Liver (tissue), 9 donors: Measurements from ENCODE around the gene ARV1. TPM values are rescaled to one million over a fixed set of nuclear protein-coding genes. Genes with fewer than 3 reads are reported as not detected.
"Not testable (repeated sequence)": the region's sequence is repeated elsewhere in the genome, so short reads cannot be mapped to it uniquely, and the experiment has no call there.

ENCODE experiments used
- DNase-seq: peaks from one replicate; pipeline ENCODE4 v3.0.0-alpha.2; 2017; ENCODE audit warnings: low spot score
- H3K27ac ChIP-seq, 2 donors: one replicate each; pipeline ENCODE4 v1.7.0; 2013; ENCODE audit warnings: inconsistent platforms in 2 of 2, low read length in 2 of 2, control low read depth in 1 of 2, low read depth in 1 of 2, mild to moderate bottlenecking in 1 of 2
- H3K27me3 ChIP-seq, 4 donors: one replicate each; pipeline versions ENCODE4 v1.6.1 to v1.7.0; 2013; ENCODE audit warnings: low read length in 3 of 4, inconsistent platforms in 1 of 4, mild to moderate bottlenecking in 1 of 4, moderate library complexity in 1 of 4; ENCODE audit not compliant: control insufficient read depth in 4 of 4, insufficient read depth in 4 of 4
- H3K36me3 ChIP-seq, 4 donors: one replicate each; pipeline versions ENCODE4 v1.6.1 to v1.7.0; 2013; ENCODE audit warnings: low read length in 3 of 4, mild to moderate bottlenecking in 3 of 4, low read depth in 1 of 4, moderate library complexity in 1 of 4; ENCODE audit not compliant: control insufficient read depth in 4 of 4, insufficient read depth in 3 of 4
- H3K4me1 ChIP-seq, 4 donors: one replicate each; pipeline versions ENCODE4 v1.6.1 to v1.7.0; 2013; ENCODE audit warnings: low read length in 3 of 4, mild to moderate bottlenecking in 3 of 4, moderate library complexity in 1 of 4; ENCODE audit not compliant: control insufficient read depth in 4 of 4, insufficient read depth in 4 of 4
- H3K4me3 ChIP-seq, 3 donors: one replicate each; pipeline versions ENCODE4 v1.6.1 to v1.7.0; 2013; ENCODE audit warnings: low read length in 3 of 3, control low read depth in 1 of 3, low read depth in 1 of 3, mild to moderate bottlenecking in 1 of 3
- H3K9ac ChIP-seq, 2 donors: one replicate each; pipeline ENCODE4 v1.7.0; 2013; ENCODE audit warnings: low read length in 2 of 2, mild to moderate bottlenecking in 2 of 2, moderate library complexity in 2 of 2, control low read depth in 1 of 2, low read depth in 1 of 2
- H3K9me3 ChIP-seq, 4 donors: one replicate each; pipeline versions ENCODE4 v1.6.1 to v1.7.0; 2013; ENCODE audit warnings: low read length in 3 of 4; ENCODE audit not compliant: control insufficient read depth in 4 of 4
- ATF3 ChIP-seq: IDR thresholded peaks from 2 replicates; pipeline ENCODE4 v1.6.1; 2016; ENCODE audit warnings: antibody characterized with exemption
- FOXA1 ChIP-seq: IDR thresholded peaks from 2 replicates; pipeline ENCODE4 v1.6.1; 2016; ENCODE audit warnings: antibody characterized with exemption
- FOXA2 ChIP-seq: IDR thresholded peaks from 2 replicates; pipeline ENCODE4 v1.6.1; 2016; ENCODE audit warnings: antibody characterized with exemption
- NR2F2 ChIP-seq: IDR thresholded peaks from 2 replicates; pipeline ENCODE4 v1.6.1; 2016; ENCODE audit warnings: antibody characterized with exemption
- RAD21 ChIP-seq, 2 donors: IDR thresholded peaks; 2 replicates each; pipeline ENCODE4 v1.6.1; 2016; ENCODE audit warnings: antibody characterized with exemption in 2 of 2, mild to moderate bottlenecking in 2 of 2
- RXRA ChIP-seq, 2 donors: IDR thresholded peaks; 2 replicates each; pipeline ENCODE4 v1.6.1; 2017 to 2018; ENCODE audit warnings: antibody characterized with exemption in 2 of 2, mild to moderate bottlenecking in 1 of 2
- SP1 ChIP-seq: IDR thresholded peaks from 2 replicates; pipeline ENCODE4 v1.6.1; 2018; ENCODE audit warnings: antibody characterized with exemption, mild to moderate bottlenecking
- YY1 ChIP-seq: IDR thresholded peaks from 2 replicates; pipeline ENCODE4 v1.6.1; 2016; ENCODE audit warnings: antibody characterized with exemption, mild to moderate bottlenecking
- ZBTB33 ChIP-seq: IDR thresholded peaks from 2 replicates; pipeline ENCODE4 v1.6.1; 2016; ENCODE audit warnings: antibody characterized with exemption
- WGBS: extraction: QIAGEN DNeasy Blood & Tissue Kit; methylation state at CpG from one replicate; pipeline ENCODE4 v1.1.7; 2013; 5-methylcytosine and 5-hydroxymethylcytosine counted together
- polyA plus RNA-seq, 2 donors: library from polyadenylated mRNA; stranded (reverse) in 1 of 2; unstranded in 1 of 2; fragments of 200-250 nt in 1 of 2; fragments of >200 nt in 1 of 2; fragmentation: Nextera tagmentation in 1 of 2; extraction: Ambion mirVana in 1 of 2; gene quantifications; one replicate each; pipeline versions ENCODE4 v1.2.1 to v1.2.3, GENCODE V29; 2013 to 2015
- total RNA-seq, 2 donors: library from RNA; depleted of rRNA; stranded (reverse); fragments of >200 nt; gene quantifications; one replicate each; pipeline ENCODE4 v1.2.3, GENCODE V29; 2014
- TF ChIP-seq, protein P1 (sequence below): fragments of 150-350 bp; IDR thresholded peaks from 2 replicates; pipeline ENCODE4 v1.5.1; 2017; ENCODE audit warnings: improper control_type of control experiment, low read depth, low read length; ENCODE audit not compliant: missing input control
- TF ChIP-seq, protein P2 (sequence below): IDR thresholded peaks from 2 replicates; pipeline ENCODE4 v1.6.1; 2016; ENCODE audit warnings: antibody characterized with exemption
- TF ChIP-seq, protein P3 (sequence below): IDR thresholded peaks from 2 replicates; pipeline ENCODE4 v1.6.1; 2016; ENCODE audit warnings: antibody characterized with exemption, mild to moderate bottlenecking
- donor health status: healthy.
- donor health status: healthy.
- donor health status: healthy.
- donor health status: healthy.
- donor health status: healthy.

The ARV1 gene
- total and polyA plus RNA-seq, 4 donors: 11.4 to 18.9 (median 14.6) TPM

- TF ChIP-seq NR2F2 (no peak), SP1 (no peak), RAD21 (IDR thresholded peaks at IDR 0.05) (no peak), FOXA2 (no peak), ZBTB33 (no peak), RXRA (IDR thresholded peaks at IDR 0.05) (no peak), YY1 (no peak), ATF3 (no peak), FOXA1 (no peak)
- TF ChIP-seq, protein P1, sequence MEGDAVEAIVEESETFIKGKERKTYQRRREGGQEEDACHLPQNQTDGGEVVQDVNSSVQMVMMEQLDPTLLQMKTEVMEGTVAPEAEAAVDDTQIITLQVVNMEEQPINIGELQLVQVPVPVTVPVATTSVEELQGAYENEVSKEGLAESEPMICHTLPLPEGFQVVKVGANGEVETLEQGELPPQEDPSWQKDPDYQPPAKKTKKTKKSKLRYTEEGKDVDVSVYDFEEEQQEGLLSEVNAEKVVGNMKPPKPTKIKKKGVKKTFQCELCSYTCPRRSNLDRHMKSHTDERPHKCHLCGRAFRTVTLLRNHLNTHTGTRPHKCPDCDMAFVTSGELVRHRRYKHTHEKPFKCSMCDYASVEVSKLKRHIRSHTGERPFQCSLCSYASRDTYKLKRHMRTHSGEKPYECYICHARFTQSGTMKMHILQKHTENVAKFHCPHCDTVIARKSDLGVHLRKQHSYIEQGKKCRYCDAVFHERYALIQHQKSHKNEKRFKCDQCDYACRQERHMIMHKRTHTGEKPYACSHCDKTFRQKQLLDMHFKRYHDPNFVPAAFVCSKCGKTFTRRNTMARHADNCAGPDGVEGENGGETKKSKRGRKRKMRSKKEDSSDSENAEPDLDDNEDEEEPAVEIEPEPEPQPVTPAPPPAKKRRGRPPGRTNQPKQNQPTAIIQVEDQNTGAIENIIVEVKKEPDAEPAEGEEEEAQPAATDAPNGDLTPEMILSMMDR: no peak
- TF ChIP-seq, protein P2, sequence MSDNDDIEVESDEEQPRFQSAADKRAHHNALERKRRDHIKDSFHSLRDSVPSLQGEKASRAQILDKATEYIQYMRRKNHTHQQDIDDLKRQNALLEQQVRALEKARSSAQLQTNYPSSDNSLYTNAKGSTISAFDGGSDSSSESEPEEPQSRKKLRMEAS: no peak
- TF ChIP-seq, protein P3, sequence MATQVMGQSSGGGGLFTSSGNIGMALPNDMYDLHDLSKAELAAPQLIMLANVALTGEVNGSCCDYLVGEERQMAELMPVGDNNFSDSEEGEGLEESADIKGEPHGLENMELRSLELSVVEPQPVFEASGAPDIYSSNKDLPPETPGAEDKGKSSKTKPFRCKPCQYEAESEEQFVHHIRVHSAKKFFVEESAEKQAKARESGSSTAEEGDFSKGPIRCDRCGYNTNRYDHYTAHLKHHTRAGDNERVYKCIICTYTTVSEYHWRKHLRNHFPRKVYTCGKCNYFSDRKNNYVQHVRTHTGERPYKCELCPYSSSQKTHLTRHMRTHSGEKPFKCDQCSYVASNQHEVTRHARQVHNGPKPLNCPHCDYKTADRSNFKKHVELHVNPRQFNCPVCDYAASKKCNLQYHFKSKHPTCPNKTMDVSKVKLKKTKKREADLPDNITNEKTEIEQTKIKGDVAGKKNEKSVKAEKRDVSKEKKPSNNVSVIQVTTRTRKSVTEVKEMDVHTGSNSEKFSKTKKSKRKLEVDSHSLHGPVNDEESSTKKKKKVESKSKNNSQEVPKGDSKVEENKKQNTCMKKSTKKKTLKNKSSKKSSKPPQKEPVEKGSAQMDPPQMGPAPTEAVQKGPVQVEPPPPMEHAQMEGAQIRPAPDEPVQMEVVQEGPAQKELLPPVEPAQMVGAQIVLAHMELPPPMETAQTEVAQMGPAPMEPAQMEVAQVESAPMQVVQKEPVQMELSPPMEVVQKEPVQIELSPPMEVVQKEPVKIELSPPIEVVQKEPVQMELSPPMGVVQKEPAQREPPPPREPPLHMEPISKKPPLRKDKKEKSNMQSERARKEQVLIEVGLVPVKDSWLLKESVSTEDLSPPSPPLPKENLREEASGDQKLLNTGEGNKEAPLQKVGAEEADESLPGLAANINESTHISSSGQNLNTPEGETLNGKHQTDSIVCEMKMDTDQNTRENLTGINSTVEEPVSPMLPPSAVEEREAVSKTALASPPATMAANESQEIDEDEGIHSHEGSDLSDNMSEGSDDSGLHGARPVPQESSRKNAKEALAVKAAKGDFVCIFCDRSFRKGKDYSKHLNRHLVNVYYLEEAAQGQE: no peak
Measured at GRCh38 chr1:231046730-231047395, 68.0 kb downstream of the ARV1 start.

GRCh38 chr1:231047529-231047928, 68.6 kb downstream of the ARV1 start:
- not testable (repeated sequence) for H3K4me3 ChIP-seq, H3K27ac ChIP-seq, H3K27me3 ChIP-seq, H3K4me1 ChIP-seq, H3K9ac ChIP-seq, DNase-seq, H3K36me3 ChIP-seq, H3K9me3 ChIP-seq

More at GRCh38 chr1:231046730-231047395, 68.0 kb downstream of the ARV1 start:
- Histone ChIP-seq H3K9me3 (no peaks in the 10 kb centered on the region), H3K4me3 (no peak overlapping the region), H3K36me3 (no peaks in the 10 kb centered on the region), H3K27ac (no peak overlapping the region), H3K4me1 (no peaks in the 10 kb centered on the region), H3K9ac (no peak overlapping the region), H3K27me3 (no peaks in the 10 kb centered on the region)
- no peak for DNase-seq
- whole genome bisulfite sequencing: 63% methylated on average over 2 of the region's 2 CpGs

GRCh38 chr1:231048419-231048818, 69.5 kb downstream of the ARV1 start:
- not testable (repeated sequence) for H3K4me3 ChIP-seq, H3K9ac ChIP-seq, H3K27me3 ChIP-seq, H3K9me3 ChIP-seq, H3K27ac ChIP-seq, H3K4me1 ChIP-seq, DNase-seq, H3K36me3 ChIP-seq
- whole genome bisulfite sequencing: 85% methylated on average over 9 of the region's 9 CpGs
